BLaER1 treated with 17β-estradiol and CSF1 and Interleukin-3, amounts not matched to agents 10 nM and 100 nM (cell line): Measurements from ENCODE around the gene ATP1A1.

ENCODE experiments used
- H3K27ac ChIP-seq, 11 experiments: shearing (Covaris generic); formaldehyde crosslinking; 2 replicates each; pipeline ENCODE4 v1.8.1; 2022
- H3K27me3 ChIP-seq, 11 experiments: shearing (Covaris generic); formaldehyde crosslinking; 2 replicates each; pipeline ENCODE4 v1.8.1; 2022
- H3K36me3 ChIP-seq, 11 experiments: shearing (Covaris generic); formaldehyde crosslinking; 2 replicates each; pipeline ENCODE4 v1.8.1; 2022
- H3K4me1 ChIP-seq, 10 experiments: shearing (Covaris generic); formaldehyde crosslinking; 2 replicates each; pipeline ENCODE4 v1.8.1; 2022
- H3K4me2 ChIP-seq, 11 experiments: shearing (Covaris generic); formaldehyde crosslinking; 2 replicates each; pipeline ENCODE4 v1.8.1; 2022
- H3K4me3 ChIP-seq, 10 experiments: shearing (Covaris generic); formaldehyde crosslinking; 2 replicates each; pipeline ENCODE4 v1.8.1; 2022
- H3K9ac ChIP-seq, 11 experiments: shearing (Covaris generic); formaldehyde crosslinking; 2 replicates each; pipeline ENCODE4 v1.8.1; 2022
- H3K9me3 ChIP-seq, 11 experiments: shearing (Covaris generic); formaldehyde crosslinking; replicated peaks in 1 of 11; 2 replicates each; pipeline ENCODE4 v1.8.1; 2022
- H4K20me1 ChIP-seq, 11 experiments: shearing (Covaris generic); formaldehyde crosslinking; 2 replicates each; pipeline ENCODE4 v1.8.1; 2022
- Cebpa-rat ChIP-seq, 11 experiments: shearing (Covaris generic); IDR thresholded peaks; 2 replicates each; pipeline ENCODE4 v1.8.1; 2022

Gene ATP1A1

DNA sequence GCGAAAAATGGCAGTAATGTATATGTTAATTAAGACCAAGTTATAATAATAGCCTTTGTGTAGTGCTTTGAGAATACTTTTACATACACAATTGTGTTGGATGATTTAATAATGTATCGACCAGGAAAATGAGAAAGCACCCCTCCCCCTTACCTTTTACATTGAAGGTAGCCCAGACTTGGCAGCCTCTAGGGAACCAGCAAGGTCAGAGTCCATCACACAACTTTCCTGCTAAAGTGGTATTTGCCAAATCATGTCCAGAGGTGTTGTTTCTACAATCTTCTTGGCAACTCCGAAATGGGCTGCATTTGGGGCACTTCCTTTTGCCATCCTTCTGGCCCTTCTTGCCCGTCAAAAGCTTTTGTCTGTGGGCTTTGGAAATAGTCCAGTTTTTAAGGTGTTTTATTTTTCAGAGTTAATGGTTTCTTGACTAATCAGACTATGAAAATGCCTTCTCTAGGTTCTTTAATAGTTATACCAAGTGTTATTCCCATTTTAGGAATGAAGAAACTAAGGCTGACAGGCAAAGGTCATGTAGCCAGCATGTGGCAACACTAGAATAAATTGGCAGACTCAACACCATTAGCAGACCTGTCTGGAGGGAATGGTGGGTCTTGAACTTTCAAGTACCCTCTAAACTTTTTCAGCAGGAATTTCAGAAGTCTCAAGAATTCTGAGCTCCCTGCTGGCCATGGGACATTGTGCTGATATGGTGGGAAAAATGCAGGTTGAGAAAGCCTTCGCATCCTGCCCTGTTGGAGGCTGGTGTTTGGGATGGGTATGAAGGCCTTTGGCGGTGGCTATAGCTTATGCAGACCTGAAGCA lies 6.8 kb downstream of the ATP1A1 start:
- no peak for TF ChIP-seq Cebpa-rat (IDR thresholded peaks at IDR 0.05)
- H3K4me2 ChIP-seq: peak overlapping the region in 8 of 11 experiments; percentile 13 to 98 (median 72); a peak in 12 of 22 replicates
- no peaks in the 10 kb centered on the region for H3K9me3 ChIP-seq
- no peak overlapping the region for H3K4me3 ChIP-seq
- H3K9ac ChIP-seq: no peak overlapping the region
- H3K27me3 ChIP-seq: no peaks in the 10 kb centered on the region
- peak overlapping the region in 3 of 11 experiments; percentile 15 to 48 (median 25); a peak in 4 of 22 replicates for H3K27ac ChIP-seq
- H3K4me1 ChIP-seq: peaks cover 29 to 90% (median 68%) of the 10 kb centered on the region in 10 experiments
- H3K36me3 ChIP-seq: peaks cover 12 to 79% (median 36%) of the 10 kb centered on the region in 11 experiments
- peaks cover 93 to 100% (median 100%) of the 10 kb centered on the region in 11 experiments for H4K20me1 ChIP-seq

DNA sequence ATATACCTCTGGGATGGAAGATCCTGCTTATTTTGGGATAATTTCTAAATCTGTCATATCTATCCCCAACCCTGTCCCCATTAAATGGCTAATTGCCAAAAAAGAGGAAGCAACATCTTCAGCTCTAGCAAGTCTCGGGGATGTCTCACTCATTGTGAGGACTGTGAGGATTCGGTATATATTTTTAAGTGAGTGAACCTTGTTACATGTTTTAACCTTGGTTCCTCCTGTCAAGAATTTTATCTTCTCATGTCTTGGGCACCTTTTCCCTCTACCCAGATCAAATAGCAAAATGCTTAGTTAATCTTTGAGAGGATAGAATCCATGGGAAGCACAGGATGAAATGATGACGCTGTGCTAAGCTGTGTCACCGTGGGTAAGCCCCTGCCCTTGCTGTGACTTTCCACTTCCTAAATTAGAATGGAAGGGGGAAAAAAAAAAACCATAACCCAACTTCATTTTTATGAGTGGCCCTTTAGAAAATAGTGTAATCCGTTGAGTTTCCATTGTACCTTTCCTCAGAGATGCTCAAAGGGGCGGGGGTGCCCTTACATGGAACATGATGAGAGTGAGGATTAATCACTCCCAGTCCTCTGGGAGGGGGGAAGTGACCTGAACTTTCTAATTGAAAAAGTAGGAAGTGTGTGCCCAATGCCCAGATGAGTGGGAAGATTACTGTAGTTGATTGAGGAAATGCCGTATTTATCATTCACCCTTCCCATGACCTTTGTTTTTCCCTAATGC lies 7.6 kb downstream of the ATP1A1 start:
- no peak for TF ChIP-seq Cebpa-rat (IDR thresholded peaks at IDR 0.05)
- no peak overlapping the region; a peak in 1 of 22 replicates for H3K9ac ChIP-seq
- peak overlapping the region in 3 of 11 experiments; percentile 15 to 48 (median 25); a peak in 4 of 22 replicates for H3K27ac ChIP-seq
- peaks cover 89 to 100% (median 97%) of the 10 kb centered on the region in 11 experiments for H4K20me1 ChIP-seq
- H3K4me2 ChIP-seq: peak overlapping the region in 8 of 11 experiments; percentile 13 to 97 (median 66); a peak in 15 of 22 replicates
- peaks cover 20 to 86% (median 44%) of the 10 kb centered on the region in 11 experiments for H3K36me3 ChIP-seq
- no peaks in the 10 kb centered on the region for H3K9me3 ChIP-seq
- peaks cover 22 to 82% (median 60%) of the 10 kb centered on the region in 10 experiments for H3K4me1 ChIP-seq
- no peaks in the 10 kb centered on the region for H3K27me3 ChIP-seq
- no peak overlapping the region for H3K4me3 ChIP-seq

DNA sequence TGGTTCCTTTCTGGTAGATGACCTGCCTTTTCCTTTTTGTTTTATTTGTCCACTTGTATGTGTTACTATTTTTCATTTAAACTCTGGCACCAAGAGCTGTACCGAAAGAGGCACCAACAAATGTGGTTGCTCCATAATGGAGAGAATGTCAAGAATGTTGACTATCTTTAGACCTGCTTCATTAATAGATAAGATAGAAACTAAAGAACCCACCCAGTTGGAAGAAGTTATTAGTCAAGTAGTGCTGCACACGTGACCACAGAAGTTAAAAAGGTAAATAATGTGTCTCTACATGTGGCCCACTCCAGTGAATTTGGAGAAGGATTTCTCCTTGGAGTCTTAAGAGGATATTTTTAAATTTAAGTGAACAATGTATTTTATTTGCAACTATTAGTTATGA lies 9.3 kb downstream of the ATP1A1 start:
- no peak overlapping the region for H3K9ac ChIP-seq
- peaks cover 5 to 66% (median 43%) of the 10 kb centered on the region in 10 experiments; a peak in 19 of 20 replicates for H3K4me1 ChIP-seq
- no peaks in the 10 kb centered on the region for H3K9me3 ChIP-seq
- H3K4me2 ChIP-seq: peak overlapping the region in 3 of 11 experiments; percentile 79 to 97 (median 94); a peak in 3 of 22 replicates
- TF ChIP-seq Cebpa-rat (IDR thresholded peaks at IDR 0.05): no peak
- H4K20me1 ChIP-seq: peaks cover 73 to 99% (median 87%) of the 10 kb centered on the region in 11 experiments
- no peaks in the 10 kb centered on the region for H3K27me3 ChIP-seq
- peaks cover 36 to 97% (median 61%) of the 10 kb centered on the region in 11 experiments for H3K36me3 ChIP-seq
- H3K27ac ChIP-seq: no peak overlapping the region
- H3K4me3 ChIP-seq: no peak overlapping the region

DNA sequence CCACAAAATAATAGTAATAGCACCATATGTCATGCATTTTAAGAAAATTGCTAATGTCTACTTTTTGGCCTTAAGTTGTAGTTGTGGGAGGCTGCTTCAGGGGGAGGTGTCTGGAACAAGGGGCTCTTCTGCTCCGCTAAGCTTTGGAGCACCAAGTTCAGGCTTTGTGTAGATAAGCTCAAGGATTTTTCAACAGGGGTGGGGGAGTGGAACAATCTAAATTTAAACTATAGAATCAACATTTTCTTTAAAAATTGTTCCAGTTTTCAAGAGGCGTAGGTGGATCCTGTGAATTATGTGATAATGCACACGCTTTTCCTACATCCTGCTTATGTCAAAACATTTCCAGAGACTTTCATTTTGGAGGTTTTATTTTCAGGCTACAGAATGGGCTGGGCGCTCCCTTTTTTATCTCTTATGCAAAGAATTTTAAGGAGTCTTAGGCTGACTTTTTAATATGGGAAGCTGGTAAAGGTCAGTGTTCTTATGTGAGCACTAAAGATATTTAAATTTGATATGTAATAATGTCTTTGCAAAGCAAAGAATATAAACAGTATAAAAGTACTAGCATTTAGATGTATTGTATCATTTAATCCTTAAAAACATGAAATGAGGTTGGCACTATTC lies 9.9 kb downstream of the ATP1A1 start:
- Histone ChIP-seq H3K9me3 (no peaks in the 10 kb centered on the region), H3K9ac (no peak overlapping the region), H3K27ac (no peak overlapping the region), H3K36me3 (peaks cover 43 to 99% (median 67%) of the 10 kb centered on the region in 11 experiments), H3K4me1 (peaks cover 0 to 62% (median 38%) of the 10 kb centered on the region in 10 experiments; a peak in 17 of 20 replicates), H4K20me1 (peaks cover 69 to 99% (median 85%) of the 10 kb centered on the region in 11 experiments), H3K4me3 (no peak overlapping the region), H3K4me2 (peak overlapping the region in 2 of 11 experiments; percentile 0 to 34; a peak in 3 of 22 replicates), H3K27me3 (no peaks in the 10 kb centered on the region)
- TF ChIP-seq Cebpa-rat (IDR thresholded peaks at IDR 0.05): no peak

DNA sequence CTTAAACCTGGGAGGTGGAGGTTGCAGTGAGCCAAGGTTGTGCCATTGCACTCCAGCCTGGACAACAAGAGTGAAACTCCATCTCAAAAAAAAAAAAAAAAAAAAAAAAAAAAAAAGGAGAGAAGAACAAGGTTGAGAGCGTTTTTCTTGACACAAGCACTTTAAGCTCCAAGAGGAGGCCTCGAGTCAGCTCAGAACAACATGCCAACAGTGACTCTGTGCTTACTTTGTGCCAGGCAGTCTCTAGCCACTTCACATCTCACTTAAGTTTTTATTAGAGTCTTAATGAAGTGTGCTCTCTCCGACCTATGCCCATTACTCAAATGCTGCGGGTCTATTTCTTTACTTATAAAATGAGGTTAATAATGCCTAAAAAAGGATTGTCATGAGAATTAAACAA lies 13.0 kb downstream of the ATP1A1 start:
- no peak overlapping the region for H3K4me2 ChIP-seq
- H3K27ac ChIP-seq: no peak overlapping the region
- H3K4me3 ChIP-seq: no peak overlapping the region
- H3K9ac ChIP-seq: no peak overlapping the region
- H3K4me1 ChIP-seq: peaks cover 0 to 40% (median 9%) of the 10 kb centered on the region in 10 experiments; a peak in 15 of 20 replicates
- no peaks in the 10 kb centered on the region for H3K27me3 ChIP-seq
- H3K9me3 ChIP-seq: no peaks in the 10 kb centered on the region
- H4K20me1 ChIP-seq: peaks cover 38 to 99% (median 70%) of the 10 kb centered on the region in 11 experiments
- peaks cover 73 to 100% (median 88%) of the 10 kb centered on the region in 11 experiments for H3K36me3 ChIP-seq
- TF ChIP-seq Cebpa-rat (IDR thresholded peaks at IDR 0.05): no peak

DNA sequence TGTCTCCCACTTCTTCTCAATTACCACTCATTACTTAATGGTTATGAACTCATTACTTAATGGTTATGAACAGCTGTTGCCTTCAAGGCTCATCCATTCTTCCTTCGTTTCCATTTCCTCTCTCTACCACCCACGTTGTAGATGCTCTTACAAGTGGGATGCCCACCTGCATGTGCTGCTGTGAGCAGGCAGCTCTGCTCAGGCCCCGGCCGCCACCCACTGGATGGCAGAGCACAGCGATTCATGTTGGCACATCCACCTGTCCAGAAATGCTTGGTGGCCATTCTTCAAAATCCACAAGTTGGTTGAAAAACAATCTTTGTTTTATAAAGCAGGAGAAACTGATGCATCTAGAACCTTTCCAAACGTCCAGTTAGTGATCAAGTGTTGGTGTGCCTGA lies 14.5 kb downstream of the ATP1A1 start:
- H3K4me3 ChIP-seq: no peak overlapping the region
- H4K20me1 ChIP-seq: peaks cover 23 to 99% (median 61%) of the 10 kb centered on the region in 11 experiments; a peak in 21 of 22 replicates
- peaks cover 0 to 26% (median 0%) of the 10 kb centered on the region in 10 experiments; a peak in 5 of 20 replicates for H3K4me1 ChIP-seq
- no peaks in the 10 kb centered on the region for H3K9me3 ChIP-seq
- H3K27ac ChIP-seq: no peak overlapping the region
- H3K4me2 ChIP-seq: no peak overlapping the region
- no peak overlapping the region for H3K9ac ChIP-seq
- peaks cover 88 to 100% (median 98%) of the 10 kb centered on the region in 11 experiments for H3K36me3 ChIP-seq
- no peak for TF ChIP-seq Cebpa-rat (IDR thresholded peaks at IDR 0.05)
- H3K27me3 ChIP-seq: no peaks in the 10 kb centered on the region

DNA sequence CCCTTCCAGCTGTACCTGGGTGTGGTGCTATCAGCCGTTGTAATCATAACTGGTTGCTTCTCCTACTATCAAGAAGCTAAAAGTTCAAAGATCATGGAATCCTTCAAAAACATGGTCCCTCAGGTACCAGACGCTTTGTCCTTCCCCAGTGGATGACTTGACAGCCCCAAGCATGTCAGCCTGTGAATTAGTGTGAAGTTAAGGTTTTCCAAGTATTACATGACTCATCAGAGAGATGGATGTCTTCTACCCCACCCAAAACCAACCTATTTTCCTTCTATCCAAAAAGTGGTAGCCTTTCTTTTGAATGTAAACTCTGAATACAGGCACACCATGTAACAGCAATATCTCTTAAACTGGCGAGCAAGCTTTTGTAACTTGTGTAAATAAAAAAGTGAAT lies 15.1 kb downstream of the ATP1A1 start:
- TF ChIP-seq Cebpa-rat (IDR thresholded peaks at IDR 0.05): no peak
- H3K36me3 ChIP-seq: peaks cover 94 to 100% (median 100%) of the 10 kb centered on the region in 11 experiments
- H3K9me3 ChIP-seq: no peaks in the 10 kb centered on the region
- H3K9ac ChIP-seq: no peak overlapping the region
- H4K20me1 ChIP-seq: peaks cover 17 to 99% (median 57%) of the 10 kb centered on the region in 11 experiments; a peak in 21 of 22 replicates
- no peak overlapping the region for H3K27ac ChIP-seq
- H3K27me3 ChIP-seq: no peaks in the 10 kb centered on the region
- no peak overlapping the region for H3K4me3 ChIP-seq
- H3K4me2 ChIP-seq: no peak overlapping the region
- peaks cover 0 to 21% (median 0%) of the 10 kb centered on the region in 10 experiments; a peak in 5 of 20 replicates for H3K4me1 ChIP-seq

DNA sequence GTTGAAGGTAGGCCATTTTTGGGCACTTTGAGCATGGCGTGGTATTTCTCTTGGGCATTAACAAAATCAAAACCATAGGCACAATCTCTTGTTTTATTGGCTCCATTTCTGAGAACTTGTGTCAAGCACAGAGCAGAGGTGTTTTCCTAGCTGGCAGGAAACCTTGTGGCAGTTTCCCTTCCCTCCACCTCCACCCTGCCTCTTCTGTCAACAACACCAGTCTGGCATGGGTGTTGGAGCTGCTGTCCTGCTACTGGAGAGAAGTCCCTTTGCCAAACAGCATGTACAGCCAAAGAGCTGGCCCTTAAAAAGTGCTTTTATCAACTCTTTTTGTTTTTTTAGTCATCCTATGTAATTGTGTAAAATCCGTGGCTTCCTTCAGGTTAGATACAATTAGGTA lies 16.0 kb downstream of the ATP1A1 start:
- H3K4me3 ChIP-seq: no peak overlapping the region
- peaks cover 8 to 99% (median 51%) of the 10 kb centered on the region in 11 experiments; a peak in 21 of 22 replicates for H4K20me1 ChIP-seq
- H3K4me1 ChIP-seq: peaks cover 0 to 14% (median 0%) of the 10 kb centered on the region in 10 experiments; a peak in 2 of 20 replicates
- H3K36me3 ChIP-seq: peaks cover 100% of the 10 kb centered on the region in 11 experiments
- H3K9ac ChIP-seq: no peak overlapping the region
- TF ChIP-seq Cebpa-rat (IDR thresholded peaks at IDR 0.05): no peak
- H3K9me3 ChIP-seq: no peaks in the 10 kb centered on the region
- no peaks in the 10 kb centered on the region for H3K27me3 ChIP-seq
- H3K4me2 ChIP-seq: no peak overlapping the region
- H3K27ac ChIP-seq: no peak overlapping the region
